ENCODE results near the gene PPP1CC. TPM values are rescaled to one million over a fixed set of nuclear protein-coding genes. Genes with fewer than 3 reads are reported as not detected.

Gene PPP1CC
- total and polyA plus RNA-seq, 3 donors from 2014 or later, result 143 to 323 (median 160) TPM

DNA sequence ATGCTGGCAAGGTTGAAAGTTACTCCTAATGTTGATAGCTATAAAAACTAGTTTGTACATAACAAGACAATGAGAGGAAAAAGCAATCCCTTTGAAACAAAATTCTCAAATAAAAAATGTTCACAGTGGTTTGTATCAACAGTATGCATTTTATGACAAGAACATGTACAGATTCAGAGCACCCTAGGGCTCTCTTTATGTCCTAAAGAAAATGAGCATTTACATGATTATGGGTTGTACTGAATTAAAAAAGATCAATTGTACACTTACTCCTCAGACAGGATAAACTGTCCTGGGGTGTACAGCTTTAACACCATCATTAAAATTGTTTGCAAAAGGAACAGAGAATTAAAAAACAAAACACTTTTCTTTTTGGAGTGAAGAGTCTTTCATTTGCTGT lies 22.2 kb downstream of the PPP1CC start:
- Histone ChIP-seq H3K9me3 (no peaks in the 10 kb centered on the region), H3K27ac (no peak overlapping the region), H3K4me3 (no peak overlapping the region), H3K27me3 (no peaks in the 10 kb centered on the region), H3K36me3 (ENCODE audit: low read depth, missing control alignments) (no peaks in the 10 kb centered on the region), H3K4me1 (no peaks in the 10 kb centered on the region)
- DNase-seq, result no peak
- no peak for TF ChIP-seq POLR2A (IDR thresholded peaks at IDR 0.05)
- intact Hi-C loops (cut with DNase I; ENCODE audit: low total_unique reads), result no loop called here

DNA sequence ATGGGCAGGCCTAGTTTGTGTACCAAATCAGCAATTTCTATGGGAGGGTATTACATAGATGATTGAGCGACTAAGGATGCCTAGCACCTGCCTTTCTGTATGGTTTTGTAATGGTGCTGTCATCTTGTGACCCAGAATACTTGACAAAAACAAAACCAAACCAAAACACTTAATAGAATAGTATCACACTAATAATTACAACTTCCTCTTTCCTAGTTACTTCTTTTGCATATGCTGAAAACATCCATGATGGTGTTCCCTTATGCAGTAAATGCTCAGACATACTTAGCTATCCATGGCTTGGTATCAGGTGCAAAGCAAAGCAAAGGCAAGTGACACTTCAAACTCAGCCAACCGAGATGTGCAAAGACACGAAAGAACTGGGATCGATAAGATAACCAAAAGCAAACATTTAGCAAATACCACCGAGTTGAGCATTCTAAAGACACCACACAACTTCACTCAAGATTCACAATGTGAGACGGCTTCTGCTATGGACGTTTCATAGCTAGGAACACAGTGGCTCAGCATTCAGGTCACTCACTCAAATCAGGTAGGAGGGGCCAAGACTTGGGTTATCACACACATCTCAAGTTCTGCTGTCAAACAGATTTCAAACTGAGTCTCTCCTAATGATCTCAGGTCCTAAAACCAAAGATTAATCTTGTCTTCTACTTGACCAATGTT lies 24.3 kb downstream of the PPP1CC start:
- no peaks in the 10 kb centered on the region for H3K4me1 ChIP-seq
- intact Hi-C loops (cut with DNase I; ENCODE audit: low total_unique reads), result no loop called here
- H3K4me3 ChIP-seq, result no peak overlapping the region
- H3K9me3 ChIP-seq, result no peaks in the 10 kb centered on the region
- no peak for TF ChIP-seq POLR2A (IDR thresholded peaks at IDR 0.05)
- TF ChIP-seq, protein P1, sequence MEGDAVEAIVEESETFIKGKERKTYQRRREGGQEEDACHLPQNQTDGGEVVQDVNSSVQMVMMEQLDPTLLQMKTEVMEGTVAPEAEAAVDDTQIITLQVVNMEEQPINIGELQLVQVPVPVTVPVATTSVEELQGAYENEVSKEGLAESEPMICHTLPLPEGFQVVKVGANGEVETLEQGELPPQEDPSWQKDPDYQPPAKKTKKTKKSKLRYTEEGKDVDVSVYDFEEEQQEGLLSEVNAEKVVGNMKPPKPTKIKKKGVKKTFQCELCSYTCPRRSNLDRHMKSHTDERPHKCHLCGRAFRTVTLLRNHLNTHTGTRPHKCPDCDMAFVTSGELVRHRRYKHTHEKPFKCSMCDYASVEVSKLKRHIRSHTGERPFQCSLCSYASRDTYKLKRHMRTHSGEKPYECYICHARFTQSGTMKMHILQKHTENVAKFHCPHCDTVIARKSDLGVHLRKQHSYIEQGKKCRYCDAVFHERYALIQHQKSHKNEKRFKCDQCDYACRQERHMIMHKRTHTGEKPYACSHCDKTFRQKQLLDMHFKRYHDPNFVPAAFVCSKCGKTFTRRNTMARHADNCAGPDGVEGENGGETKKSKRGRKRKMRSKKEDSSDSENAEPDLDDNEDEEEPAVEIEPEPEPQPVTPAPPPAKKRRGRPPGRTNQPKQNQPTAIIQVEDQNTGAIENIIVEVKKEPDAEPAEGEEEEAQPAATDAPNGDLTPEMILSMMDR (IDR thresholded peaks at IDR 0.05), result no peak
- 90 to 93% methylated on average over 7 of the region's 7 CpGs for WGBS, 2 donors
- H3K27me3 ChIP-seq, result no peaks in the 10 kb centered on the region
- DNase-seq, result no peak
- H3K27ac ChIP-seq, result no peak overlapping the region
- H3K36me3 ChIP-seq (ENCODE audit: low read depth, missing control alignments), result no peaks in the 10 kb centered on the region

DNA sequence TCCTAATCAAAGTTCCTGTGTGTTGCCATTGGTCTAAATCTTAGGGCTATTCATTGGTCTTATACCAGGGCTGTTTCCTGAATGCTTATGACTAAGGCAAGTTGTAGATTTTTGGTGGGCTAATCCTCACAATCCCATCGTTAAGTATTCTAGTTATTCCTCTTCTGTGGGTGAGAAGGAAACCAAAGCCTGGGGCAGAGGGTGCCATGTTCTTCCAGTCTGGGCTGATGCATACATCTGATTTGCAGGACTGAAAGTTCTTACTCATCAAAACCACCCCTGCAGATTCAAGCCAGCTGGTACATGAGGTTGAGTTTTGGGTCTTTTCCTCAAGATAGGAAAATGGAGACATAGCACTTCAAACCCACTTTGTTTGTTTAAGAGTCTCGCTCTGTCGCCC lies 25.7 kb downstream of the PPP1CC start:
- DNase-seq, result no peak
- H3K27ac ChIP-seq, result no peak overlapping the region
- intact Hi-C loops (cut with DNase I; ENCODE audit: low total_unique reads), result no loop called here
- H3K4me1 ChIP-seq, result no peaks in the 10 kb centered on the region
- no peak overlapping the region for H3K4me3 ChIP-seq
- H3K9me3 ChIP-seq, result no peaks in the 10 kb centered on the region
- 92 to 94% methylated on average over 3 of the region's 3 CpGs for WGBS, 2 donors
- TF ChIP-seq, protein P1 (IDR thresholded peaks at IDR 0.05), result no peak
- H3K36me3 ChIP-seq (ENCODE audit: low read depth, missing control alignments), result no peaks in the 10 kb centered on the region
- no peaks in the 10 kb centered on the region for H3K27me3 ChIP-seq

DNA sequence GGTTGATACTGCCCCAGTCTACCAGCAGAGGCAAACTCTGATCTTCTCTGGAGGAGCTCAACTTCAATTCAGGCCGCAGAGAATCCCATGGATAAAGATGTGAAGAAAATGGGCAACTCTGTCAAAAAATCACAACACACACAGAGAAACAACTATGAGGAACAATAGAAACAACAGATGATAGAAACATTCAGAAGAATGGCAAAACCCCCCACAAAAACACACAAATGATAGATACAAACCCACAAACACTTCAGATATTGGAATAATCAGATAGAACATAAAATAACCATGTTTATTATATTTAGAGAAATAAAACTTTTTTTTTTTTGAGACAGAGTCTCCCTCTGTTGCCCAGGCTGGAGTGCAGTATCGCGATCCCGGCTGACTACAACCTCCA lies 33.8 kb downstream of the PPP1CC start:
- no peaks in the 10 kb centered on the region for H3K36me3 ChIP-seq (ENCODE audit: low read depth, missing control alignments)
- no peak overlapping the region for H3K27ac ChIP-seq
- 96 to 97% methylated on average over 4 of the region's 4 CpGs for WGBS, 2 donors
- no peak for DNase-seq
- TF ChIP-seq, protein P1 (IDR thresholded peaks at IDR 0.05), result no peak
- TF ChIP-seq POLR2A (IDR thresholded peaks at IDR 0.05), result no peak
- H3K27me3 ChIP-seq, result no peaks in the 10 kb centered on the region
- no peak overlapping the region for H3K4me3 ChIP-seq
- no peaks in the 10 kb centered on the region for H3K9me3 ChIP-seq
- H3K4me1 ChIP-seq, result no peaks in the 10 kb centered on the region
- intact Hi-C loops (cut with DNase I; ENCODE audit: low total_unique reads), result no loop called here

DNA sequence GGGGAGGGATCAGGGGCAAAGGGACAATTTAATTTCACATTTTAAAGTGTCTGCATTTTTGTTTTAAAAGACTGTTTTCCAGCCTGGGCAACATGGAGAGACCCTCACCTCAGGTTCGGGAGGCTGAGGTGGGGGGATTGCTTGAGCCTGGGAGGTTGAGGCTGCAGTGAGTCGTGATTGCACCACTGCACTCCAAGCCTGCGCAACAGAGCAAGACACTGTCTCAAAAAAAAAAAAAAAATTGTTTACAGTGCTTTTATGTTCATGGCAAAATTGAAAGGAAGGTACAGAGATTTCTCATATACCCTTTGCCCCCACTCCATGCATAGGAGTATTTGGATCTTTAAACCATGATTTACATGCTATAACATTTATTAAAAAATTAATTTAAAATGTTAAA lies 37.4 kb downstream of the PPP1CC start:
- Histone ChIP-seq H3K36me3 (ENCODE audit: low read depth, missing control alignments) (no peaks in the 10 kb centered on the region), H3K27ac (no peak overlapping the region), H3K4me3 (no peak overlapping the region), H3K4me1 (no peaks in the 10 kb centered on the region), H3K27me3 (no peaks in the 10 kb centered on the region), H3K9me3 (no peaks in the 10 kb centered on the region)
- WGBS, 2 donors, result 73 to 81% methylated on average over 3 of the region's 3 CpGs
- intact Hi-C loops (cut with DNase I; ENCODE audit: low total_unique reads), result no loop called here
- no peak for DNase-seq
- TF ChIP-seq, protein P1 (IDR thresholded peaks at IDR 0.05), result no peak
- no peak for TF ChIP-seq POLR2A (IDR thresholded peaks at IDR 0.05)

Data from testis (tissue), 3 donors.